Activated naive CD8-positive, alpha-beta T cell treated with anti-CD3 and anti-CD28 coated beads, Interleukin-2, amount 50 U/mL, for 24 hours (primary cell): Measurements from ENCODE around the gene THPO.
A peak's percentile ranks its signal among the peaks of the same experiment; 100 is the strongest.

Experiments used
- ATAC-seq: fragments of 150-1000 bp; cut with Tn5 transposase; one replicate; pipeline ENCODE4 v1.10.0; 2021
- DNase-seq: peaks from one replicate; pipeline ENCODE4 v3.0.0; 2021
- H3K27ac Mint-ChIP-seq: one replicate; pipeline ENCODE4 v1.8.0; 2021; ENCODE audit warnings: mild to moderate bottlenecking, mixed read lengths
- H3K27me3 Mint-ChIP-seq: one replicate; pipeline ENCODE4 v1.8.0; 2021; ENCODE audit warnings: mixed read lengths
- H3K36me3 Mint-ChIP-seq: one replicate; pipeline ENCODE4 v1.8.0; 2021; ENCODE audit warnings: low read depth, mixed read lengths
- H3K4me1 Mint-ChIP-seq: one replicate; pipeline ENCODE4 v1.8.0; 2021; ENCODE audit warnings: mixed read lengths
- H3K4me3 Mint-ChIP-seq: one replicate; pipeline ENCODE4 v1.8.0; 2021; ENCODE audit warnings: mild to moderate bottlenecking, moderate library complexity, mixed read lengths
- H3K9me3 Mint-ChIP-seq: one replicate; pipeline ENCODE4 v1.8.0; 2021; ENCODE audit warnings: mixed read lengths

Gene THPO

GRCh38 chr3:184327171-184327570 lies 50.8 kb downstream of the THPO start:
- no peaks in the 10 kb centered on the region for H3K9me3 Mint-ChIP-seq
- peaks cover 93% of the 10 kb centered on the region for H3K36me3 Mint-ChIP-seq
- peaks cover 48% of the 10 kb centered on the region for H3K4me1 Mint-ChIP-seq
- peak overlapping the region; percentile 27 for H3K27ac Mint-ChIP-seq
- no peaks in the 10 kb centered on the region for H3K27me3 Mint-ChIP-seq
- H3K4me3 Mint-ChIP-seq, result no peak overlapping the region
- DNase-seq (no peak), ATAC-seq (no peak)

DNA sequence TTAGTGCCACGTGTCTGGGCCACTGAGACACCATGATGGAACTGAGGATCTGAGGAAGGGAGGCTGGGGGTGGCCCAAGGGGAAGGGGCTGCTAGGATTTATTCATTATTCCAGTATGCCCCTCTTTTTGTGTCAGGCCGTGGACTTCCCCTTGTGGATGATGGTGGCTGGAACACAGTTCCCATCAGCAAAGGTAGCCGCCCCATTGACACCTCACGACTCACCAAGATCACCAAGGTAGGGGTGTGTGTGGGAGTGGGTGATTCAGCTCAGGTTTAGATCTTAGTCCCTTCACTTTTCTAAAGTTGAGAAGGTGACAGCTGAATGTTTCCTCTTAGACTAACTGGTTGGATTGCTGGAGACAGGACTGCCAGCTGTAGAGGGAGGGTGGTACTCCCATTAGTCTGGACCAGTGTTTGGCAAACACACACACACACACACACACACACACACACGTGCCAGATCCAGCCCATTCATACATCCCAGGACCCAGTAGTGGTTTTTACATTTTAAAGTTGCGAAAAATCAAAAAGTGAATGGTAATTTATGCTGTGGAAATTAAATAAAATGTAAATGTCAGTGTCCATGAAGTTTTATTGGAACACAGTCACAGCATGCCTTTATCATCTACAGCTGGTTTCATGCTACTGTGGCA lies 52.2 kb downstream of the THPO start:
- ATAC-seq (peak; percentile 76), DNase-seq (no peak)
- H3K27me3 Mint-ChIP-seq, result no peaks in the 10 kb centered on the region
- H3K27ac Mint-ChIP-seq, result peak overlapping the region; percentile 71
- peaks cover 92% of the 10 kb centered on the region for H3K36me3 Mint-ChIP-seq
- H3K4me3 Mint-ChIP-seq, result no peak overlapping the region
- no peaks in the 10 kb centered on the region for H3K9me3 Mint-ChIP-seq
- H3K4me1 Mint-ChIP-seq, result peaks cover 42% of the 10 kb centered on the region

- H3K36me3 Mint-ChIP-seq, result peaks cover 93% of the 10 kb centered on the region
- ATAC-seq, result no peak
- no peak for DNase-seq
- peak overlapping the region; percentile 71 for H3K27ac Mint-ChIP-seq
- H3K4me3 Mint-ChIP-seq, result no peak overlapping the region
- peaks cover 42% of the 10 kb centered on the region for H3K4me1 Mint-ChIP-seq
- H3K9me3 Mint-ChIP-seq, result no peaks in the 10 kb centered on the region
- H3K27me3 Mint-ChIP-seq, result no peaks in the 10 kb centered on the region
These were observed 52.7 kb downstream of the THPO start for GRCh38 chr3:184325269-184325668.

DNA sequence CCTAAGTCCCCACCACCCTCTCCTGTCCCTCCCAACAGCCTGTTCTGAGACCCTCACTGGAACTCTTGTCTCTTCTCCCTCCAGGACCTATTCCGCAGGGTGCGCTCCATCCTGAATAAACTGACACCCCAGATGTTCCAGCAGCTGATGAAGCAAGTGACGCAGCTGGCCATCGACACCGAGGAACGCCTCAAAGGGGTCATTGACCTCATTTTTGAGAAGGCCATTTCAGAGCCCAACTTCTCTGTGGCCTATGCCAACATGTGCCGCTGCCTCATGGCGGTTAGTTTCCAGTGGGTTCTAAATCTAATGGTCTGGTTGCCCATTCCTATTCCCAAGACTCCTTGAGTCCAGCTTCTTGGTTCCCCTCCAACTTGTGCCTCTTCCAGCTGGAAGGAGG lies 54.3 kb downstream of the THPO start:
- peaks cover 45% of the 10 kb centered on the region for H3K4me1 Mint-ChIP-seq
- no peaks in the 10 kb centered on the region for H3K27me3 Mint-ChIP-seq
- H3K9me3 Mint-ChIP-seq, result no peaks in the 10 kb centered on the region
- ATAC-seq (no peak), DNase-seq (no peak)
- peak overlapping the region; percentile 64 for H3K27ac Mint-ChIP-seq
- peaks cover 86% of the 10 kb centered on the region for H3K36me3 Mint-ChIP-seq
- no peak overlapping the region for H3K4me3 Mint-ChIP-seq

GRCh38 chr3:184322731-184323487 lies 55.1 kb downstream of the THPO start:
- Mint-ChIP-seq H3K9me3 (no peaks in the 10 kb centered on the region), H3K4me1 (peaks cover 50% of the 10 kb centered on the region), H3K27me3 (no peaks in the 10 kb centered on the region), H3K27ac (no peak overlapping the region), H3K4me3 (no peak overlapping the region), H3K36me3 (peaks cover 81% of the 10 kb centered on the region)
- no peak for DNase-seq
- no peak for ATAC-seq
